B cell (primary cell): ENCODE measurements around the gene FTO. TPM values are rescaled to one million over a fixed set of nuclear protein-coding genes. Genes with fewer than 3 reads are reported as not detected.

Experiments used
- ATAC-seq: fragments of 200-7000 bp; cut with Tn5 transposase; one replicate; pipeline ENCODE4 v1.10.0; 2021; ENCODE audit warnings: low read depth, mild to moderate bottlenecking, moderate number of reproducible peaks, moderate library complexity
- CTCF ChIA-PET: fragments of 350-600 bp; sonication (Branson Sonifier 250); formaldehyde crosslinking; loops from one replicate; lab custom pipeline; 2021; ENCODE audit warnings: antibody characterized with exemption, inconsistent platforms; lab: Charles Lee
- POLR2A ChIA-PET: fragments of 350-600 bp; sonication (Branson Sonifier 250); formaldehyde crosslinking; loops from one replicate; lab custom pipeline; 2021; ENCODE audit warnings: antibody characterized with exemption; lab: Charles Lee
- DNase-seq: peaks from one replicate; pipeline ENCODE4 v3.0.0; 2013
- H2AFZ ChIP-seq: 2 replicates; pipeline ENCODE4 v1.6.1; 2012; ENCODE audit warnings: mild to moderate bottlenecking, low read depth, low read length; ENCODE audit not compliant: insufficient read depth, poor library complexity, severe bottlenecking
- H3K27ac ChIP-seq, 2 donors: 1 replicate in 1 of 2; 2 replicates in 1 of 2; pipeline ENCODE4 v1.5.1; 2012 to 2013; ENCODE audit warnings: low read length in 2 of 2, mild to moderate bottlenecking in 2 of 2, moderate library complexity in 1 of 2
- H3K27me3 ChIP-seq, 4 experiments: fragments of 200-600 bp in 1 of 4; sonication (generic) in 1 of 4; replicated peaks in 1 of 4; 1 replicate in 2 of 4; 2 replicates in 2 of 4; pipeline versions ENCODE4 v1.6.1 to v1.7.0; 2013 to 2016; ENCODE audit warnings: low read length in 3 of 4, mild to moderate bottlenecking in 2 of 4, mixed read lengths in 1 of 4, moderate library complexity in 1 of 4; ENCODE audit not compliant: insufficient read depth in 4 of 4, control insufficient read depth in 3 of 4; ENCODE audit errors: control extremely low read depth in 1 of 4
- H3K36me3 ChIP-seq, 2 experiments: replicated peaks in 1 of 2; 1 replicate in 1 of 2; 2 replicates in 1 of 2; pipeline versions ENCODE4 v1.6.1 to v1.7.1; 2013; ENCODE audit warnings: low read length in 1 of 2; ENCODE audit not compliant: insufficient read depth in 2 of 2, control insufficient read depth in 1 of 2; ENCODE audit errors: control extremely low read depth in 1 of 2, extremely low read depth in 1 of 2
- H3K4me1 ChIP-seq, 2 donors: fragments of 200-600 bp in 1 of 2; sonication (generic) in 1 of 2; 1 replicate in 1 of 2; 2 replicates in 1 of 2; pipeline versions ENCODE4 v1.5.1 to v1.6.1; 2013 to 2017; ENCODE audit warnings: low read length in 2 of 2; ENCODE audit not compliant: control insufficient read depth in 2 of 2, insufficient read depth in 2 of 2
- H3K4me2 ChIP-seq: replicated peaks from 2 replicates; pipeline ENCODE3; 2012; ENCODE audit warnings: mild to moderate bottlenecking, low read depth, low read length; ENCODE audit not compliant: poor library complexity, severe bottlenecking
- H3K4me3 ChIP-seq, 5 experiments: fragments of 200-600 bp in 1 of 5; sonication (generic) in 1 of 5; 1 replicate in 3 of 5; 2 replicates in 2 of 5; pipeline versions ENCODE4 v1.5.1 to v1.7.0; 2011 to 2016; ENCODE audit warnings: low read length in 4 of 5, mild to moderate bottlenecking in 4 of 5, low read depth in 2 of 5, control low read depth in 1 of 5, moderate library complexity in 1 of 5; ENCODE audit not compliant: insufficient read depth in 1 of 5; ENCODE audit errors: control extremely low read depth in 1 of 5, extremely low read depth in 1 of 5
- H3K79me2 ChIP-seq: fragments of 200-600 bp; sonication (generic); one replicate; pipeline ENCODE4 v1.6.0; 2016; ENCODE audit warnings: low read length; ENCODE audit not compliant: control insufficient read depth, insufficient read depth
- H3K9ac ChIP-seq: fragments of 200-600 bp; sonication (generic); 2 replicates; pipeline ENCODE4 v1.6.1; 2017; ENCODE audit warnings: mild to moderate bottlenecking, low read length, moderate library complexity
- H3K9me3 ChIP-seq, 3 donors: one replicate each; pipeline versions ENCODE4 v1.6.1 to v1.7.1; 2013; ENCODE audit warnings: low read length in 2 of 3; ENCODE audit not compliant: control insufficient read depth in 2 of 3, insufficient read depth in 1 of 3; ENCODE audit errors: control extremely low read depth in 1 of 3
- H4K20me1 ChIP-seq: 2 replicates; pipeline ENCODE4 v1.6.0; 2012; ENCODE audit warnings: mild to moderate bottlenecking, low read length; ENCODE audit not compliant: insufficient read depth, control insufficient read depth, poor library complexity, severe bottlenecking
- H3K27ac Mint-ChIP-seq: one replicate; pipeline ENCODE4 v1.8.0; 2021; ENCODE audit warnings: mixed read lengths
- H3K27me3 Mint-ChIP-seq: one replicate; pipeline ENCODE4 v1.8.0; 2021; ENCODE audit warnings: mixed read lengths
- H3K4me1 Mint-ChIP-seq: one replicate; pipeline ENCODE4 v1.8.0; 2021; ENCODE audit warnings: mixed read lengths
- H3K4me3 Mint-ChIP-seq: one replicate; pipeline ENCODE4 v1.8.0; 2021; ENCODE audit warnings: mixed read lengths
- H3K9me3 Mint-ChIP-seq: one replicate; pipeline ENCODE4 v1.8.0; 2022; ENCODE audit warnings: mixed read lengths; ENCODE audit not compliant: insufficient read depth
- CTCF ChIP-seq: fragments of 200-600 bp; IDR thresholded peaks from one replicate; pipeline ENCODE4 v1.8.0; 2022; ENCODE audit warnings: antibody characterized with exemption, mild to moderate bottlenecking
- EZH2 ChIP-seq: IDR thresholded peaks from 2 replicates; pipeline ENCODE4 v1.6.1; 2012; ENCODE audit warnings: borderline replicate concordance, low read depth, mild to moderate bottlenecking, moderate library complexity, low read length; ENCODE audit not compliant: insufficient read depth, poor library complexity, severe bottlenecking
- WGBS: methylation state at CpG from one replicate; pipeline ENCODE4 v1.1.5; 2013; ENCODE audit warnings: missing lambda C conversion rate; ENCODE audit not compliant: insufficient coverage; 5-methylcytosine and 5-hydroxymethylcytosine counted together
- intact Hi-C: fragments of 100-400 bp; cut with micrococcal nuclease; formaldehyde crosslinking; loops from one replicate; pipeline ENCODE4 v1.10.0; 2022
- polyA plus RNA-seq: library from polyadenylated mRNA; depleted of rRNA; stranded (reverse); fragments of >200 nt; gene quantifications from 2 replicates; pipeline ENCODE4 v1.2.3, GENCODE V29; 2012
- total RNA-seq, 2 donors: library from RNA; stranded (reverse); fragments of 120-200 nt in 1 of 2; gene quantifications; 1 replicate in 1 of 2; 2 replicates in 1 of 2; pipeline versions ENCODE4 v1.2.3 to v1.2.4, GENCODE V29; 2013 to 2022

The FTO gene
- total and polyA plus RNA-seq, 2 donors (not counting 1 experiment from before 2014, with no cell fraction given) = 26.5 to 68.5 TPM

GRCh38 chr16:53901408-53901807 is 197.5 kb downstream of the FTO start:
- Mint-ChIP-seq H3K9me3 (no peaks in the 10 kb centered on the region), H3K27me3 (no peaks in the 10 kb centered on the region), H3K4me1 (no peaks in the 10 kb centered on the region), H3K27ac (no peak overlapping the region), H3K4me3 (no peak overlapping the region)
- Histone ChIP-seq H2AFZ (no peak overlapping the region), H3K4me3 (no peak overlapping the region), H3K79me2 (no peaks in the 10 kb centered on the region), H3K27me3 (no peaks in the 10 kb centered on the region), H3K9me3 (no peaks in the 10 kb centered on the region), H3K9ac (no peak overlapping the region), H3K36me3 (peaks cover 0 to 6% of the 10 kb centered on the region in 2 experiments), H3K4me2 (no peak overlapping the region), H3K27ac (no peak overlapping the region), H3K4me1 (no peaks in the 10 kb centered on the region), H4K20me1 (no peaks in the 10 kb centered on the region)
- intact Hi-C loops = no loop called here
- ChIA-PET POLR2A (no interaction called here), CTCF (no interaction called here)
- TF ChIP-seq CTCF (no peak), EZH2 (no peak)
- ATAC-seq (no peak), DNase-seq (no peak)
- WGBS = no CpG with 5 or more reads among the region's 2 CpGs

GRCh38 chr16:53904533-53904932 is 200.6 kb downstream of the FTO start:
- H3K9me3 Mint-ChIP-seq = no peaks in the 10 kb centered on the region
- Histone ChIP-seq H3K36me3 (peaks cover 0 to 6% of the 10 kb centered on the region in 2 experiments), H3K4me3 (no peak overlapping the region), H4K20me1 (no peaks in the 10 kb centered on the region), H3K9ac (no peak overlapping the region), H3K4me1 (no peaks in the 10 kb centered on the region), H3K79me2 (no peaks in the 10 kb centered on the region), H3K27me3 (no peaks in the 10 kb centered on the region), H3K9me3 (no peaks in the 10 kb centered on the region), H2AFZ (no peak overlapping the region), H3K27ac (no peak overlapping the region), H3K4me2 (no peak overlapping the region)
- intact Hi-C loops = no loop called here
- no peak for DNase-seq
- ATAC-seq = no peak
- POLR2A ChIA-PET = no interaction called here
- no peak overlapping the region for H3K27ac Mint-ChIP-seq
- no peaks in the 10 kb centered on the region for H3K27me3 Mint-ChIP-seq
- TF ChIP-seq CTCF = no peak
- TF ChIP-seq EZH2 = no peak
- 100% methylated on average over 6 of the region's 6 CpGs for WGBS
- CTCF ChIA-PET = no interaction called here
- no peaks in the 10 kb centered on the region for H3K4me1 Mint-ChIP-seq
- no peak overlapping the region for H3K4me3 Mint-ChIP-seq
